ENCODE measurements around the gene LY6G6C. TPM values are rescaled to one million over a fixed set of nuclear protein-coding genes. Genes with fewer than 3 reads are reported as not detected.

The LY6G6C gene
- total and polyA plus RNA-seq, 2 of the 13 experiments (the other 11 are each of a cell fraction or from before 2014, with no cell fraction given), result 0.15 TPM; not detected in 1

DNA sequence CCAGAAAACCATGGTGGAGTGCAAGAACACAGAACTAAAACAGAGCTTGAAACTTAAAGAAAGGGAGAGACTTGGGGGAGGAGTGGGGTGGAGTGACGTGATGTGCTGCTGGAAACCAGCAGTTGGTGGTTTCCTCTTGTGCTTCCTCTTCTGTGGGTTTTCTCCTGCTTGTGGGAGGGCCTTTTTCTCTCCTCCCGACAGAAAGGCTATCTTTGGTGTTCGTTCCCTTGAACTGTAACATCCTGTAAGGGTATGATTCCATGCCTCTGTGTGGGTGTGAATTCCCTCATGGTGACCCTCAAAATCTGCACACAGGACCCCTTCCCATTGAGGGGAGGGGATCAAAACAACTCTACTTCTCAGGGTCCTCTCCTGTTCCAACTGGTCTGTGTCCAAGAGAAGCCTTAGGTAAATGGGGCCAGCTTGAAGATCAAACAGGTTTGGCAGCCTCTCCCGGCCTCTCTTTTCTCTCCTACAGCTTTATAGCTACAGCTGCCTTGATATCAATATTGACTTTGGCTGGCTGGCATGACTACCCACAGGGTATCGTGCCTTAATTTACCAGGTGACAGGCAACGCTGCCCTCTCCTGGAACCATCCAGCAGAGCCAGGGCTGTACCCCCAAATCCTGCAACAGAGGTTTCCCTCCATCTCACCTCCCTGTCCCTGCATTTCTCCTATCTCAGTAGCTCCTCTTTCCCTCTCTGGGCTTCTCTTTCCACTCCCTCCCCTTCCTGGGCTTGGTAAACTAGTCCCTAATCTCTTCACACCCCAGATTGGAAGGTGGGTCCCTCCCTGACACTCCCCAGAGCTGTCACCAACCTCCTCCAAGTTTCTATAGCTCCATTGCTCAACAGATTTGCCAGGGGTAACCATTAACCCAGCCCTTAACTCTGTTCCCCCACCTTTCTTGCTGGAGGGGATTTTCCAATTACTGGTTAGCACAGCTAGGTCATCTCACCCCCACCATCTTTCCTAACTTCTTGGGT, 16.7 kb upstream of the LY6G6C start (continued):
- TF ChIP-seq ZSCAN20 (CRISPR knock-in tag; IDR thresholded peaks at IDR 0.05; ENCODE audit: borderline replicate concordance) (0 out of 2 replicates have a peak, but pooled peaks have one; percentile 67), CBX5 (CRISPR knock-in tag; IDR thresholded peaks at IDR 0.05; ENCODE audit: borderline replicate concordance) (no peak), ZNF775 (CRISPR knock-in tag; IDR thresholded peaks at IDR 0.05; ENCODE audit: borderline replicate concordance) (no peak), ZBTB4 (CRISPR knock-in tag; IDR thresholded peaks at IDR 0.05; ENCODE audit: borderline replicate concordance) (no peak), THYN1 (CRISPR knock-in tag; IDR thresholded peaks at IDR 0.05; ENCODE audit: borderline replicate concordance, low read depth) (no peak), TSC22D2 (CRISPR knock-in tag; IDR thresholded peaks at IDR 0.05; ENCODE audit: borderline replicate concordance) (0 out of 2 replicates have a peak, but pooled peaks have one; percentile 77), MAFG (CRISPR knock-in tag; IDR thresholded peaks at IDR 0.05) (no peak), TCF12 (IDR thresholded peaks at IDR 0.05) (no peak), TCF12 (CRISPR knock-in tag; IDR thresholded peaks at IDR 0.05) (peak; percentile 46; the same call in 1 of the 2 replicates), DMAP1 (CRISPR knock-in tag; IDR thresholded peaks at IDR 0.05) (peak; percentile 19; the same call in 1 of the 2 replicates), LCORL (IDR thresholded peaks at IDR 0.05) (0 out of 2 replicates have a peak, but pooled peaks have one; percentile 65), LCORL (CRISPR knock-in tag; IDR thresholded peaks at IDR 0.05) (peak; percentile 74; the same call in 1 of the 2 replicates), MEIS1 (CRISPR knock-in tag; IDR thresholded peaks at IDR 0.05; ENCODE audit: borderline replicate concordance) (peak; percentile 96), RNF2 (conservative IDR thresholded peaks at IDR 0.05; ENCODE audit: low read depth) (no peak), HMG20A (CRISPR knock-in tag; IDR thresholded peaks at IDR 0.05; ENCODE audit: borderline replicate concordance) (peak; percentile 27; the same call in 1 of the 2 replicates), ZNF772 (CRISPR knock-in tag; IDR thresholded peaks at IDR 0.05) (peak; percentile 78), ZNF512B (CRISPR knock-in tag; IDR thresholded peaks at IDR 0.05; ENCODE audit: borderline replicate concordance) (no peak)
- TF ChIP-seq, protein P1, sequence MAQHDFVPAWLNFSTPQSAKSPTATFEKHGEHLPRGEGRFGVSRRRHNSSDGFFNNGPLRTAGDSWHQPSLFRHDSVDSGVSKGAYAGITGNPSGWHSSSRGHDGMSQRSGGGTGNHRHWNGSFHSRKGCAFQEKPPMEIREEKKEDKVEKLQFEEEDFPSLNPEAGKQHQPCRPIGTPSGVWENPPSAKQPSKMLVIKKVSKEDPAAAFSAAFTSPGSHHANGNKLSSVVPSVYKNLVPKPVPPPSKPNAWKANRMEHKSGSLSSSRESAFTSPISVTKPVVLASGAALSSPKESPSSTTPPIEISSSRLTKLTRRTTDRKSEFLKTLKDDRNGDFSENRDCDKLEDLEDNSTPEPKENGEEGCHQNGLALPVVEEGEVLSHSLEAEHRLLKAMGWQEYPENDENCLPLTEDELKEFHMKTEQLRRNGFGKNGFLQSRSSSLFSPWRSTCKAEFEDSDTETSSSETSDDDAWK (CRISPR knock-in tag; IDR thresholded peaks at IDR 0.05), result no peak
- TF ChIP-seq, protein P2, sequence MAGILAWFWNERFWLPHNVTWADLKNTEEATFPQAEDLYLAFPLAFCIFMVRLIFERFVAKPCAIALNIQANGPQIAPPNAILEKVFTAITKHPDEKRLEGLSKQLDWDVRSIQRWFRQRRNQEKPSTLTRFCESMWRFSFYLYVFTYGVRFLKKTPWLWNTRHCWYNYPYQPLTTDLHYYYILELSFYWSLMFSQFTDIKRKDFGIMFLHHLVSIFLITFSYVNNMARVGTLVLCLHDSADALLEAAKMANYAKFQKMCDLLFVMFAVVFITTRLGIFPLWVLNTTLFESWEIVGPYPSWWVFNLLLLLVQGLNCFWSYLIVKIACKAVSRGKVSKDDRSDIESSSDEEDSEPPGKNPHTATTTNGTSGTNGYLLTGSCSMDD (CRISPR knock-in tag; IDR thresholded peaks at IDR 0.05), result no peak

Data from HepG2 (cell line).